Measurements from ENCODE around the gene FGGY.

Gene FGGY

DNA sequence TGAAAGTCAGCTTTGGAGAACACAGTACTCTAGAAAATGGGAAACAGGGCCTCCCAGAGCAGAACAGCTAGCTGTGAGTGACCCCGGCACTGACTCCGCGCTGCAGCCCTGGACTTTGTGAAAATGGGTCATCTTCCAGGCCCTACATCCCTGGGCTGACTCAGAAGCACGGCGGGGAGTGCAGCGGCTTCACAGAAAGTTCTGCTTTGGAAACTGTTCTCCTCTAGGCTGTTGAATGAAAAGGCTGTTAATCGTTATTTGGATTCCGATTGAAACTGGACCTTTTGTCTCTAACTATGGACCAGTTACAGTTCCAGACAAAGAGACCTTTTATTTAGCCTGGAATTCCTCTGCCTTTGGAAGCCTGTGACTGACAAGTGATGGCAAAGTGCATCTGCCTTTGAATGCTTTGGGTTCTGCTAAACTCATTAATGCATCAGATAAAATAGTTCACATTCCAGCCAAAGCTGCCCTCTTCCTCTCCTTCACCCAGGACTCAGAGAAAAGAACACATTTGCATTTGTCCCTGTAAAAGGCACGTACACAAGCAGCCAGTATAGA lies 372.9 kb downstream of the FGGY start:
- no peak for DNase-seq (ENCODE audit: extremely low read depth in 1 of 2, low read depth in 1 of 2)

DNA sequence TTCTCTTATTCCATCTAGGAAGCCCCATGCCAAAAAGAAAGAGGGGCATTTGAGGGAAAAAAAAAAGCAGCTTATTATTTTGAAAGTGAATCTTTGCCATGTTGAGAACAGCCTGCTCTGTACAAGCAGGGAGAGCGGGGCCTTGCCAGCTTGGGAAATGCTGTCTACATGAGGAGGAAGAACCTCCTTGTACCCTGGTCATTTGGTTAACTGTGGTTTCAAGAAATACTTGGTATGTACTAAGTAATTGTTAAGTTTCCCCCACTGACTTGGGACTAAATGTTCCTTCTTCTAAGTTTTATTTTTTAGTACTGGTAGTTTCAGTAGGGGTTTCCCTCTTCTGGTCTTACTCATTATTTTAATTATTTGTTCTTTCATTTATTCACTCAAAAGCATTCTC lies 373.8 kb downstream of the FGGY start:
- DNase-seq (ENCODE audit: extremely low read depth in 1 of 2, low read depth in 1 of 2): no peak

DNA sequence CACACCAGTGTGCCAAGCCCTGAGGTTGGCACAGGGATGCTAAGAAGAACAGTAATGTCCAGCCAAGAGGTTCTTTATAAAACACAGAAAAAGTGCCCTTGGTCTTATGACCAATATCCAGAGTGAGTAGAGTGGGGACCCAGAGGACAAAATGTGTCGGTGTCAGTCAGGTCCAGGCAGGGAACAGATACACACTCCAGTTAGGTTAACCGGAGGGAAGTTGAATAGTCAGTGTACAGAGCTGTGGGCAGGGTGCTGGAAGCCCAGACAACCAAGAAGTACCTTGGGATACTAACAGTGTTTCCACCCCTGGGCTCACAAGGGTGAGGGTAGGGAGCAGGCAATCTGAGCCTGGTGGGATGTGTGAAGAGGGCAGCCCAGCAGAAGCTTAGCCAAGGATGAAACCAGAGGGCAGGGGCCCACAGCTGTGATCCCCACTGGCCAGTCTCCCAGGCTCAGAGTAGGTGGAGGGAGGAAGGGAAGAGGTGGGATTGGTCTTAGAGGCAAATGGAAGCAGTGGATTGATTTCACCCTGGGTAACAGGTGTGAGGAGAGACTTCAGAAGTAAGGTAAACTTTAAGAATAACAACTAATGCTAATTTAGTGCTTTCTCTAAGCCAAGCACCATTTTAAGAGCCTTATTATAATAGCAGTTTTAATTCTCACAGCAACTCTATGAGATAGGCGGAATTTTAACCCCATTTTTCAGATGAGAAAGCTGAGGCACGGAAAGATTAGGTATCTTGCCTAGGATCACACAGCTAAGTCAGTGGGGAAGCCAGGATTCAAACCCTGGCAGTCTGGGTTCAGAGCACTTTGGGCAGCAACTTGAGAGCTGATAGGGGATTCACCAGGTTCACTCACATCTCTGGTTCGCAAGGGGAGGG lies 374.4 kb downstream of the FGGY start:
- no peak for DNase-seq (ENCODE audit: extremely low read depth in 1 of 2, low read depth in 1 of 2)

DNA sequence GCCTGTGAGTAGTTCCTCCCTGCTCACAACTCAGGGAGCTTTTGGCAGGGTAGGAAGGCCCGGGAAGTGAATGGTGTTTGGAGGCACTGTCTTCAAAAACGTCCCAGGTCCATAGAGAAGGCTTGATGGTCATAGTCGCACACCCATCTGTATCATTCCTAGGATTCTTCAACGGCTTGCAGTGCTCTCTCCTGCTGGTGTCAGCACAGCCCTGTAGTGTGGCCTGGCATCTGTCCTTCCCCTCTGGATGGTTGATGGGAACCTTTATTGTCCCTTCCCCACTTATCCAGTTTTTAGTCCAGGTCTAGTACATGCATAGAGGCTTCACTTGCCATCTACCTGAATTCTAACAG lies 375.0 kb downstream of the FGGY start:
- DNase-seq (ENCODE audit: extremely low read depth in 1 of 2, low read depth in 1 of 2): no peak

DNA sequence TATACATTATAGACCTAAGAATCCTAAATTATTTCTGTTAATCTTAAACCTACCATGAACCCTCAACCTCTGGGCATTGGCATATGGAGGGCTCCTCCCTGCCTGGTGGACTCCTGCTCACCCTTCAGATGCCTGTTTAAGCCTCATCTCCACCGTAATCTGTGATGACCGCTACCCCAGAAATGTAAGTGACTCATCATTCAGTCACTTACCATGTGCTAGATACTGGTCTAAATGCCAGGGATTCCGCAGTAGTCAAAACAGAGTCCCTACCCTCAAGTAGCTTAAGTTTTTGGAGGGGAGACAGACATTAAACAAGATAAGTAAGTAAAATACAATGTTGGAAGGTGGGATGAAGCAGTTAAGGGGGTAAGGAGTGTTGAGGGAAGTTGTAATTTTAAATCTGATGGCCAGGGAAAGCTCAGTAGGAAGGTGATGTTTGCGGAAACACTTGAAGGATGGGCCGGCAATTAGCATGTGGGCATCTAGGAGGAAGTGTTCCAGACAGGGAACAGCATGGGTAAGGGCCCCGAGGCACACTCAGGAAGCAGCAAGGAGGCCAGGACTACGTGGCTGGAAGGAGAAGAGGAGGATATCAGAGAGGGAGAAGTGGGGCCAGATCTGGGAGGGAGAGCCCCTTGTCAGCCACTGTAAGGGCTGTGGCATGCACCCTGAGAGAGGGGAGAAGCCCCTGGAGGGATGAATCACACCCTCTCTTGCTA lies 376.1 kb downstream of the FGGY start:
- no peak for DNase-seq (ENCODE audit: extremely low read depth in 1 of 2, low read depth in 1 of 2)

DNA sequence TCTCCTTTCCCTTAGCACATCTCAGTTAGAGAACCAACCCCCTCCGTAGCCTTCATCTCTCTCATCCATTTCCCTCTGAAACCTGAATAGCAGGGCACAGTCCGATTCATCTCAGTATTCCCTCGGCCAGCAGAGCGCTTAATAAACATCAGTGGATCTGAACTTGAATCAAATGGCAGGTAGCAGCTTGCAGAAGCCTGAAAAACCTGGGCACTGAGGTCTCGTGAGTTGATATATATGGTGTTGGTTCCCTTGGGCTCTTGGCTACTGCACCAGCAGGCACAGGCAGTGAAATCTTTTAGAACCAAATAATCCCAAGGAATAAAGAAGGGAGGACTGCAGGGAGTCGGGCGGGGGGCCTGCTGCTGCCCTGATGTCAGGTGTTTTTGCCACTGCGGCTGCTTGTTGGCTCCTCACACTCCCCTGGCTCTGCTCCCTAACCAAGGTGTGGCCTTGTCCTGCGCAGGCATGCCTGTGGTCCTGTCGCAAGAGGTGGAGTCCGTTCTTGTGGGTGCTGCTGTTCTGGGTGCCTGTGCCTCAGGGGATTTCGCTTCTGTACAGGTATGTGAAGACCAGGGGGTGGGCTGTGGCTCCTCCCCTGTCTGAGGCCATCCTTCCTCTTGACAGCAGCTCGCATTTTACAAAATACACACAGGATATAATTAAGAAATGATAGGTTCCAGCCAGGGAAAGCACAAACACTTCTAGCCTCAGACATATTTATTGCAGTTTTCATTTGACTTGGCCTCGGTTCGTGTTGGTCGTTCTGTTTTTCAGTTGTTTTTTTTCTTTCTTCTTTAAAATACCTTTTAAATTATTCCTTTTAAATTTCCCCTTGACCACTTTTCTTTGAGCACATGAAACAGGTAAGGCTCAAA lies 376.9 kb downstream of the FGGY start:
- DNase-seq (ENCODE audit: extremely low read depth in 1 of 2, low read depth in 1 of 2): no peak

DNA sequence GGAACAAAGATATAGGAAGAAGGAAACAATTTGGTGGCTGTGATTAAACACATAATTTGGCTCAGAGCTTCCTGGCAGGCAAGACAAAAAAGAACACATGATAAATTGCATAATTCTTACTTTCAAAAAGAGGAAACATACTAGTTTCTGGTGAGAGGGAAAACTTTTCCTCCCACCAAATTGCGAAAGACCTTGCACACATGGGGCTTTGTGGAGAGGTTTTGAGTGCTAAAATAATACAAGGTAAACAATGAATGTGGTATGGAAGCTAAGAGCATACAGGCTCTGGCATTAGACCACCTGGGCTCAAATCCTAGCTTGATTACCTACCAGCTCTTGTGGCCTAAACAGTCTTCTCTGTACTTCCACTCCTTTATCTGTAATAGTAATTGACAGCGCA lies 377.7 kb downstream of the FGGY start:
- no peak for DNase-seq (ENCODE audit: extremely low read depth in 1 of 2, low read depth in 1 of 2)

DNA sequence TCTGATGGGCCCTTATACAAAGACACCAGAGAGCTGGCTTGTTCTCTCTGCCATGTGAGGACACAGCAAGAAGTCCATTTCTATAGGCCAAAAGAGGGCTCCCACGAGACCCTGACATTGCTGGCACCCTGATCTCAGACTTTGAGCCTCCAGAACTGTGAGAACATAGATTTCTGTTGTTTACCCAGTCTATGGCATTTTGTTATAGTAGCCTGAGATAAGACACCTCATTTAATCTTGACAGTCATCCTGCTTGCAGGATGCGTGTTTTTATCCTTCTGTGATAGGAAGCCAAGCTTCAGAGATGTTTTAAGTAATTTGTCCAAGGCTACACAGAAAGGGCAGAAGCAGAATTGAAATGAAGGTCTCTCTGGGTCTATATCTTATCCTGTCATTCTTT lies 379.0 kb downstream of the FGGY start:
- no peak for DNase-seq (ENCODE audit: extremely low read depth in 1 of 2, low read depth in 1 of 2)

DNA sequence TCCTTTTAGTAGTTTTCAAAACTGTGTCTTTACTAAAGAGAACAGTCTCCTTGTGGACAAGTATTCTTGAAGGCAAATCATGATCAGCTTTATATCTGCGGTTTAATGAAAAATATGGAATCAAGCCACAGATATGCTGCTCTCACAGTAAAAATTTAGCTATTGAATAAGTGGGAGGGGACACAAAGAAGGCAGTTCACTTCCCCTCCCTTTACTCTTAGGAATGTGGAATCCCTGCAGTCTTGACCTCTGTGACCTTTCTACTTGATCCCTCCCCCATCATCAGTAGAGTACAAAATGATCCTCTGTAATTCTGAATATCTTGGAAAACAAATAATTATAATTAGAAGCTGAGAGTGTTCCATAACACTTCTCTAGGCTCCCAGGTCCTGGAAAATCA lies 381.1 kb downstream of the FGGY start:
- no peak for DNase-seq (ENCODE audit: extremely low read depth in 1 of 2, low read depth in 1 of 2)

DNA sequence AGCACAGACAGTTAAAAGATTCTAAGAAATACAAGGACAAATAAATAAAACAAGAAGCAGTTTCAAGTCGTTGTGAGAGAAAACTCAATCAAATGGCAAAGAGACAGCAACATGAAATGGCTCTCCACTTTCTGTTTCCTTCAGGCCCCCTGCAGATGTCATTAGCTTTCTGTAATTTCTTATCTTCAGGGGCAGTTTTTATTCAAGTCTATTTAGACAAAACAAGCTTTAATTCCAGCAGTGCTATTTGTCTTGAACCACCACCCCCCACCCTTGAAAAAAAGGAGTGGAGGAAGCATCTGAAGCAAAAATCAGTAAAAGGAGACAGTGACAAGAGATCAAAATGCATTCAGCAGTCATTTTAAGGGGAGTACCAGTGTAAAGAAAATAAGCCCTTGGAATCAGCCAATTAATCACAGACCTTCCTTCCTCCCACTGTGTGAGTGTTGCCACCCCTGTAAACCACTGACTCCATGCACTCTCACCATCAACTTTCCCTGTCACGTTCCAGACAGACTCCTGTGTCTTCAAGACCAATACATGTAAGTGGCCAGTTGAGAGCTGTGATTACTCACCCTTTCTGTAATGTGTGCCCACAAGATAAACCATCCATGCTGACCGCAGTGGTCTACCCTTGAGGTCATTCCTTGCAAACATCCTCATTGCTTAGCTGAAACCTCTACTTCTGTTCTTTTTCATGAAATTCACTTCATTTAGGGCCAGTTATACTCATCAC lies 381.8 kb downstream of the FGGY start:
- no peak for DNase-seq (ENCODE audit: extremely low read depth in 1 of 2, low read depth in 1 of 2)

DNA sequence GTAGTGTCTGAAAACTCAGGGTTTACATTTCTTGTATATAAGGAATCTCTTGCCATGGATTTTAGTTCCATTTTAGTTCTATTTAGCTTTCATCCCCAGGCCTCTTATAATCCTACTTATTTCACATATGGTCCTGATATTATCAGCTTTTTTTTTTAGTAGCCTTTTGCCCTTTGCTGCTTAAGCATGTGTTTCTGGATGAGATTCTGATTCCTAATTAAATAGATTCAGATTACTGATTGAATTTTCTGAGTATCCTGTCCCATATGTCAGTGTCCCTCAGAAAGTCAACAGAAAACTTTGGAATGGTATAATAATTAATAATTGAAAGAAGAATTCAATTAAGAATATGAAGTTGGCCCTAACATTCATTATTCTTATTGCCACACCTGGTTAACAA lies 383.1 kb downstream of the FGGY start:
- no peak for DNase-seq (ENCODE audit: extremely low read depth in 1 of 2, low read depth in 1 of 2)

DNA sequence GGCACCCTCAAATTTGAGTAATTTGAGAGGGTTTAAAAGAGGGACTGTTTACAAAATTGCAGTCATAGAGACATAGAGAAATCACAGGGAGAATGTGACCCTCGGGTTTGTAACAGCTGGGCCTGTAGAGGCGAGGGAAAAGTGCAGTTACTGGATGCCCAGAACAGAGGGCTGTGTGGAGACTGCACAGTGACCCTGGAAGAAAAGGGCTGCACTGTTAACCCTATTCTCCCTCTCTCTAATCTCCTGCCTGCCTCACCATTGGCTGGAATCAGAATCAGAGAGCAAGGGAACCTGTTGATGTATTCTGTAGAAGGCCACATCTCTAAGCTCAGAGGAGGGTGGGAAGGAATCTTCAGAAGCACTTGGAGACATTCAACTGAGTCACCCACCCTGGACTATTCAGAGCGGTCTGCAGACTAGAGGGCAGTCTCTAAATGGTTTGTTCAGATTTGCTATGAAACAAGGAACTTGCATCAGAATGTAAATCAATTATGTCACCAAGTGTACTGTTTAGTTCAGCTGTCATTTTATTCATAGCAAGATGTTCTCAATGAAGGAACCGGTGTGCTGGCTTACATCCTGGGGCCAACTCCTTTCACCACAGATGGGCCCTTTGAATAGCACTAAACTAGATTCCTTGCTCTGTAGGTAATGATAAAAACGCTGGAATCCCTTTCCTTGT lies 385.6 kb downstream of the FGGY start:
- DNase-seq (ENCODE audit: extremely low read depth in 1 of 2, low read depth in 1 of 2): no peak

DNA sequence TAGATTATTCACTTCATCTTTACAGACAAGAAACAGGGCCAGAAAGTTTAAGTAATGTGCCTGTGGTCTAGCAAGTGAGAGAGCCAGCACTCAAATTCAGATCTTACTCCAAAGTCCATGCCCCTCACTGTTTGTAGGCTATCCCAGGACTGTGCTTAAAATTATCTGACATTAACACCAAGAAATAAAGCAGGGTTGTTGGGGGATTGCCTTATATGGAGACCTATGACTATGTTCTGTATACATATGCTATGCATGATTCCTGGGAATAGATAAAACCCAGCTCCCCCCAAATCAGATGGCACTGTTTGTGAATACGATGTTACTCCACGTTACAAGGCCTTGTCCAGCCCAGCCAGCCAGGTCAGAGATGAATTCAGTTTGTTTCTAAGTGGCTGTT lies 386.3 kb downstream of the FGGY start:
- DNase-seq (ENCODE audit: extremely low read depth in 1 of 2, low read depth in 1 of 2): no peak

DNA sequence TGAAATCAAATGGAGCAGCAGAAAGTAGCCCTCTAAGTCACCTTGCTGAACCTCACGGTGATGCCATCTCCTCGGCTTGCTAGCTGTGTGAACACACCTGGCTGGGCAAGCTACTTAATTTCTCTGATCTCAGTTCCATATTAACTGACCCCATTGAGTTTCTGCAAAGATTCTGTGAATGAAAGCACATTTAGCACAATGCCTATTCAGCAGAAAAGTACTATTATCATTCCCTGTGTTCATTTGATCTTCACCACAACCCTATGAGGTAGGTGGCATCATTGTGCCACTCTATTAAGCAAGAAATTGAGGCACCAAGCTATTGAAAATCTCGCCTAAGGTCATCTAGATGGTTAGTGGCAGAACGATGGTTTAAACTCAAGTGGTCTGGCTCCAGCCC lies 387.8 kb downstream of the FGGY start:
- DNase-seq (ENCODE audit: extremely low read depth in 1 of 2, low read depth in 1 of 2): no peak

DNA sequence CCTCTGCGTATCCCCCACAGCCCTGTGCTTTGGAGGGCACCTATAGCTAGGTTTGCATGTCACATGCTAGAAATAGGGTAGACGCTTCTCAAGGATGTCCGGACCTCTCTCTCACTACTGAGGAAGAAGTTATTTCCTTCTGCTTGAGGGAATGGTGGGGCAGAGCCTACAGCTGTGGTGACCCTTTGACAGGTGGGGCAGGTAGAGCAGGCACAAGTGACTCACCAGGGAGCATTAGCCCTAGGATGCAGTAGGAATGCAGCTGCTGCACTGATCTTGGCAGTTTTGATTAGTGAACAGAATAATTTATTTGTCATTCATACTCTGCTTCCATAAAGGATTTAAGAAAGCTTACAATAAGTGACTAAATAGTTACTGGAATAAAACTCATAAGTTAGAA lies 388.2 kb downstream of the FGGY start:
- DNase-seq (ENCODE audit: extremely low read depth in 1 of 2, low read depth in 1 of 2): no peak

DNA sequence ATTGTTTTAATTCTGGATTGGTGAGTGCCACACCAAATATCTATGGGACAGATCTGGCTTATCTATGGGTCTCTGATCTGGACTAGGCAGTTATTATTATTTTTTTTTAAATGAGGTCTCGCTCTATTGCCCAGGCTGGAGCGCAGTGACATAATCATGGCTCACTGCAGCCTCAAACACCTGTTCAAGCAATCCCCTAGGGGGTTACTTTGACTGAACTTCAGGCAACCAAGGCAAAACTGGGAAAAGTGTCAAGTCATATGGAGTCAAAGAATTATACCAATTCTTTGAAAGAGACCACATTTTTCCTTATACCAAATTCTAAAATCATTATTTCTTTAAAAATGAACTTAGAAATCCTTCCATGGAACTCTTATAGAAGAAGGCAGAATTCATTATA lies 388.8 kb downstream of the FGGY start:
- DNase-seq (ENCODE audit: extremely low read depth in 1 of 2, low read depth in 1 of 2): no peak

DNA sequence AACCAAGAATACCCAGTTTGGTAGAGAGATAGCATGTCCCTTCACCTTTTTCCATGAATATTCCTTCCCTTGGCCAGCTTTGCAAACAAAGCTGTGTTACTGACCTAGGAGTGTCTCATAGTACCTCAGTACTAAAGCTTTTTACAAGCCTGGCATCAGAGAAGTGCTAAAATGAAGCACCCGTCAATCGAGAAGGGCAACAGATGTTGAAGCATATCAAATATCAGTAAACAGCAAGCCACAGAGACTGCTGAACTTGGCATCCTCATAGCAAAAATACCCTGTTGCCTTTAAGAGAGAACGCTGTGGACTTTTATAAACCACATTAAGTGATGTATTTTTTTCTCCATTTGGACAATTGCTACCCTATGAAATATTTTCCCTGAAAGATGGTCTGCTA lies 389.3 kb downstream of the FGGY start:
- no peak for DNase-seq (ENCODE audit: extremely low read depth in 1 of 2, low read depth in 1 of 2)

DNA sequence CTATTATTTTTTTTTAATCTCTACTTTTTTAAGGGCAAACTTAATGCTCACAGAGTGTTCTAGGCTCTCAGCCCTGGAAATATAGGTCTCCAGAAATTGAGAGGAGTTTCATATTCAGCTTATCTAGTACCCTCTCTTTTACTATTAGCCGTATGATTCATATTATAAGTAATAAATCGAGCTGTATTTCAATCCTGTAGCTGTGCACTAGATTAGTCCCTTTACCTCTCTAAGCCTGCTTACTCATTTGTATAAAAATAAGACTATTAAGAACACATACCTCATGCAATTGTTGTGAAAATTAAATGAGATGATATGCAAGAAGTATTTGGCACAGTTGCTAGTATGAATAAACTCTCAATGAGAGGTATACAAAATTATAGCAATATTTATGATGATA lies 389.7 kb downstream of the FGGY start:
- DNase-seq (ENCODE audit: extremely low read depth in 1 of 2, low read depth in 1 of 2): no peak

DNA sequence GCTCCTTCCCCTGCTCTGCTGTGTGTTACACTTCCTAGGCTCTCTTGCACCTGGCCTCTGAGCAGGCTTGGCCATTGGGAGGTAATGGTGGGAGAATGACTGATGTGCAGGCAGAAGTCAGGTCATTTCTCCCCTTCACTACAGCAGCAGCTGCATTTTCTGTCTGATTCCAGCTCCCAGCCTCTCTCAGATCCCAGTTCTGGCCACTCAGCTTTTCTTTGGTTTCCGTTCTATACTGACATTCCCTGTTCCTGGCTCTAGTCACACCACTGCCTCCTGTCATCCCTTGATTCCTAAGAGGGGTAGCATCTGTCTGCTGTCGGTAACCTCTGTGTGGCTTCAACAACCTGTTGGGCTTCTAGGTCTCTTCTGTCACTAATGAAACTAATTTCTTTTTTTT lies 390.2 kb downstream of the FGGY start:
- DNase-seq (ENCODE audit: extremely low read depth in 1 of 2, low read depth in 1 of 2): no peak

DNA sequence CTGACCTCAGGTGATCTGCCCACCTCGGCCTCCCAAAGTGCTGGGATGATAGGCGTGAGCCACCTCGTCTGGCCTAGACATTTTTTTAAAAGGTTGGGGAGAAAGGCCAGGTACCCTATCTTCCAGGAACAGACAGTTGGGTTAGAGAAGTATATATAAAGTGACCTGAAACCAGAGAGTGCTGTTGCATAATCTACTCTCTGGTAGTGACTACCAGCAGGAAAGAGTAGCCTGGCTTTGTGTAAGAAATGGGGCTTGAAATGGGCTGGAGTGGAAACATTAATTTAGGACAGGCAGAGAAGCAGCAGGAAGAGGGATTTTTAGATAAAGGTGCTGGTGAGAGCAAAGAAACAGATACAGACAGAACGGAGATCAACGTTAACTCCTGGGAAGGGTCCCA lies 392.1 kb downstream of the FGGY start:
- DNase-seq (ENCODE audit: extremely low read depth in 1 of 2, low read depth in 1 of 2): no peak
